Activated T-cell treated with anti-CD3 and anti-CD28 coated beads, Interleukin-2, amount 50 U/mL, for 4 hours (primary cell): ENCODE measurements around the gene DDX51. TPM values are rescaled to one million over a fixed set of nuclear protein-coding genes. Genes with fewer than 3 reads are reported as not detected.

Experiments
- ATAC-seq, 2 donors: fragments of 200-7000 bp; cut with Tn5 transposase; one replicate each; pipeline ENCODE4 v1.10.0; 2021
- DNase-seq: peaks from one replicate; pipeline ENCODE4 v3.0.0-alpha.2; 2020
- H3K27me3 Mint-ChIP-seq: one replicate; pipeline ENCODE4 v1.8.0; 2021; ENCODE audit warnings: low read depth, mixed read lengths
- H3K36me3 Mint-ChIP-seq: one replicate; pipeline ENCODE4 v1.8.0; 2022; ENCODE audit warnings: mixed read lengths; ENCODE audit not compliant: insufficient read depth
- H3K4me1 Mint-ChIP-seq: one replicate; pipeline ENCODE4 v1.8.0; 2021; ENCODE audit warnings: low read depth, mixed read lengths
- H3K4me3 Mint-ChIP-seq: one replicate; pipeline ENCODE4 v1.8.0; 2021; ENCODE audit warnings: mild to moderate bottlenecking, moderate library complexity, mixed read lengths
- H3K9me3 Mint-ChIP-seq: one replicate; pipeline ENCODE4 v1.8.0; 2021; ENCODE audit warnings: mixed read lengths
- total RNA-seq, 3 donors: library from RNA; stranded (reverse); gene quantifications; one replicate each; pipeline ENCODE4 v1.2.1, GENCODE V29; 2021

Gene DDX51
- total RNA-seq, 3 donors from 2014 or later, result 71.4 to 83.5 (median 72.8) TPM

DNA sequence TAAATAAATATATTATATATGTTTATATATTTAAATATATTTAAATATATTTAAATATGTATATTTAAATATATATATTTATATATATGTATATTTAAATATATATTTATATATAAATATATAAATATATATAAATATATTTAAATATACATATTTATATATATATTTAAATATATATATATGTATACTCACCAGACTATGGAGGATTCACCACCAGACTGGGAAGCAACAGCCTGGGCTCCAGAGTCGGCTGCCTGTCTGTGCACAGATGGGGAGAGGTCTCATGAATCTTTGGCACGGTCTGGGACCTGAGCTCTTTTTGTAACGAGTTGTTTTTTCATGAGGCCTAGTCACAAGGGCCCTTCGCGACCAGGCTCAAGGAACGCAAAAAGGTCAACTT, 21.5 kb upstream of the DDX51 start:
- no peak for DNase-seq
- Mint-ChIP-seq H3K4me3 (no peak overlapping the region), H3K9me3 (no peaks in the 10 kb centered on the region), H3K27me3 (no peaks in the 10 kb centered on the region), H3K4me1 (peaks cover 16% of the 10 kb centered on the region), H3K36me3 (no peaks in the 10 kb centered on the region)
- ATAC-seq, result no peak

DNA sequence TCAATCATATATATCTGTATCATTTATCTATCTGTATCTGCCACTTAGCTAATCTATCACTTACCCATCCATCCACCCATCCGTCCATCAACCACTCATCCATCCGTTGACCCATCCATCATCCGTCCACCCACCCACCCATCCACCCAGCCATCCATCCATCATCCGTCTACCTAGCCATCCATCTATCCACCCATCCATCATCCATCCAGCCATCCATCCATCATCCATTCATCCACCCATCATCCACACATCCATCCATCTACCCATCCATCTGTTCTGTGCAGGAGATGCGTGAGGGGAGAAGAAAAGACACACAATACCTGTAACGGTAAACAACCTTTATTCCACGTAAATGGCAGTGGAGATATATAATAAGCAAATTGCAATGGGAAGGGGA, 20.3 kb upstream of the DDX51 start:
- no peaks in the 10 kb centered on the region for H3K9me3 Mint-ChIP-seq
- H3K27me3 Mint-ChIP-seq, result no peaks in the 10 kb centered on the region
- H3K36me3 Mint-ChIP-seq, result no peaks in the 10 kb centered on the region
- ATAC-seq, result no peak
- no peak for DNase-seq
- peaks cover 17% of the 10 kb centered on the region for H3K4me1 Mint-ChIP-seq
- no peak overlapping the region for H3K4me3 Mint-ChIP-seq

DNA sequence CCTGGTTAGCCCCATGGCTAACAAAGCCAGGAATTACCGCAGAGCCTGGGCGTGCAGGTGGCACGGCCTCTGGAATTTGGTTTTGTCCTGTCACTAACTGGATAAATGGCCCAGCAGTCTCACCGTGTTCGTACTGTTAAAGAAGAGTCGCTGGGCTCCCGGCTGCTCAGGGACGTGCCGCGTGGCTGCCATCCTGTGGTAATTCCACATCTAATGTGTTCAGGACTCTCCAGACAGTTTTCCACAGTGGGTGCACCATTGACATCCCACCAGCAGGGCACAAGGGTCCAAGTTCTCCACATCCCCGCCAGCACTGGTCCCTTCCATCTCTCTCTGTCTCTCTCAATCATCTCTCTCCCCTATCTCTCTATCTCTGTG, 19.8 kb upstream of the DDX51 start:
- DNase-seq, result no peak
- H3K9me3 Mint-ChIP-seq, result no peaks in the 10 kb centered on the region
- no peak for ATAC-seq
- H3K4me1 Mint-ChIP-seq, result peaks cover 17% of the 10 kb centered on the region
- H3K4me3 Mint-ChIP-seq, result no peak overlapping the region
- H3K27me3 Mint-ChIP-seq, result no peaks in the 10 kb centered on the region
- H3K36me3 Mint-ChIP-seq, result no peaks in the 10 kb centered on the region

DNA sequence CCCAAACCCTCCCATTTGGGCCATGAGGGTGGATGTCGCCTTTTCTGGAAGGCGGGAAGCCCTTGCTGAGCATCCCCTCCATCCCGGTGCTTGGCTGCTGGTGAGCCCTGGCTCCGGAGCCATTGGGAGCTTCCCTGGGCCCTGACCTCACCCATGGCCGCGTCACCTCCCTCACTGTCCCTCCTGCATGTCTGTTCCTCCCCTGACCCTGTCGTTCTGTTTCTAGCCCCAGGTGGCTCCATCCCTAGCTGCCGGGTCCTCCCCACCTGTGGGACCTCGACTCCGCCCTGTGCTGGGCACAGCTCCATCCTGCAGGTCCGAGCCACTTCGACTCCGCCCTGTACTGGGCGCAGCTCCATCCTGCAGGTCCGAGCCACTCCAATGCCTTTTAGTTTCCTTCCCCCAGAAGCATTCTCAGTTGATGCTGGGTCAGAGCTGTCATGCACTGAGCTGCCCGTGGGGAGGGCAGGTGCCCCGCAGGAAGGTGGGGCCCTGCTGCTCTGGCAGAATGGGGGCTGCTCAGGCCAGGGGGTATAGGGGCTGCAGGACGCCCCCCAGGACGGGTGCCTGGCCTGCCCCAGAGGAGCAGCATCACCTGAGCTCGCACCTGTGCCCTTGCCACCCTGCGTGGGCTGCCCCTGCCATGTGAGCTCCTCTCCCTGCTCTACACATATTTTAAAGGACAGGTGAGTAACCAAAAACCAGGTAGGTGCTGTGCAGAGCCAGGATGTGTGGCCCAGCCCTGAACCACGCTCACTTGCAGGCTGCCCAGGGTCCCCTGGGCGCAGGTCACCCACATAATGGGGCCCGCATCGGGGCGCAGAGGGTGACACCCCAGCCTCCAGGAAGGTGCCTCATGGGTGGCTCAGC, 19.2 kb upstream of the DDX51 start:
- DNase-seq (no peak), ATAC-seq (peak in 1 of 2 donors; percentile 24)
- Mint-ChIP-seq H3K36me3 (no peaks in the 10 kb centered on the region), H3K4me3 (peak overlapping the region; percentile 53), H3K4me1 (peaks cover 17% of the 10 kb centered on the region), H3K27me3 (no peaks in the 10 kb centered on the region), H3K9me3 (no peaks in the 10 kb centered on the region)

DNA sequence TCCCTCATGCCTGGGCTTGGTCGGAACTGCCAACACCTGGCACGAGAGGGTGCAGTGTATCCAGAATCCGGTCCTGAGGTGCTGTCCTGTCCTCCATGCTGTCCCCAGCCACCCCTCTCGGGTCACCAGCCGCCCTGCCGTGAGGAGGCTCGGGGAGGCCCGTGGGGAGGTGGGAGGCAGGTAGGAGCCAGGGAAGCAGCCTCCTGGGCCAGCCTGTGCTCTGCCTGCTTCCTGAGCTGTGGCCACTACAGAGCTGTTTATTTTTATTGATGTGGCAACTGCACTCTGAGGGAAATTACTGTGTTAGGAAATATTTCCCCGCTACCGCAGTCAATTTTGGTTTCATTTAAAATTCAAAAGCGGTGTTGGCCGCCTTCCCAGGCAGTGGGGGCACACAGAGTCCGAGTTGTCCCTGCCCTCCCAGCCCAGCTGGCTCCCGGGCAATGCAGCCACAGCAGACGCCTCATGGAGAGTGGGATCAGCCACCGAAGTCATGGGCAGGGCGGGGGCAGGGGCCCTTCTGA, 18.5 kb upstream of the DDX51 start:
- ATAC-seq (peak; percentile 30 to 53), DNase-seq (no peak)
- Mint-ChIP-seq H3K4me1 (peaks cover 12% of the 10 kb centered on the region), H3K9me3 (no peaks in the 10 kb centered on the region), H3K36me3 (no peaks in the 10 kb centered on the region), H3K27me3 (no peaks in the 10 kb centered on the region), H3K4me3 (no peak overlapping the region)

DNA sequence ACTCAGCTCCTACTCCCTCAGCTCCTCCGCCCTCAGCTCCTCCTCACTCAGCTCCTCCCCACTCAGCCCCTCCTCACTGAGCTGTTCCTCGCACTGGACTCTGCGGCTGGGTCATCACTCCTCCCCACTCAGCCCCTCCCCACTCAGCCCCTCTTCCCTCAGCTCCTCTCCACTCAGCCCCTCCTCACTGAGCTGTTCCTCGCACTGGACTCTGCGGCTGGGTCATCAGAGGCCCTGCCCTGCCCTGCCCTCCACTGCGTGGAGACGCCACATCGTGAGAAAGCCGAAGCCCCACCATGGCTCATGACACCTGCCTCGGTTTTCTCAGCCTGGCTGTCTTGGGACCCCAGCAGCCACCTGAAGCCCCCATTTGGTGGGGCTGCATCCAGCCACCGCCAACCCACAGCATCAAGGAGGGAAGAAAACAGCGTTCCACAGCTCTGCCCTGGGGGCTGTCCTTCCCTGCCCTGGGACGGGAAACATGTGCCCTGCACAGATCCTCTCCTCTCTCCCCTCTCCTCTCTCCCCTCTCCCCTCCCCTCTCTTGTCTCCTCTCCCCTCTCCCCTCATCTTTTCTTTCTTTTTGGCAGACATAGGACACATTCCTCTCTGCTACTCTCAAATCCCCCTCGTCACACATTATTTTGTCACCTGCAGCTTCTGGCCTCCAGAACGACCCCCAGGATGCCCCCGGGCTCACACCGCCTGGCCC, 17.8 kb upstream of the DDX51 start:
- ATAC-seq, result peak in 1 of 2 donors; percentile 11

DNA sequence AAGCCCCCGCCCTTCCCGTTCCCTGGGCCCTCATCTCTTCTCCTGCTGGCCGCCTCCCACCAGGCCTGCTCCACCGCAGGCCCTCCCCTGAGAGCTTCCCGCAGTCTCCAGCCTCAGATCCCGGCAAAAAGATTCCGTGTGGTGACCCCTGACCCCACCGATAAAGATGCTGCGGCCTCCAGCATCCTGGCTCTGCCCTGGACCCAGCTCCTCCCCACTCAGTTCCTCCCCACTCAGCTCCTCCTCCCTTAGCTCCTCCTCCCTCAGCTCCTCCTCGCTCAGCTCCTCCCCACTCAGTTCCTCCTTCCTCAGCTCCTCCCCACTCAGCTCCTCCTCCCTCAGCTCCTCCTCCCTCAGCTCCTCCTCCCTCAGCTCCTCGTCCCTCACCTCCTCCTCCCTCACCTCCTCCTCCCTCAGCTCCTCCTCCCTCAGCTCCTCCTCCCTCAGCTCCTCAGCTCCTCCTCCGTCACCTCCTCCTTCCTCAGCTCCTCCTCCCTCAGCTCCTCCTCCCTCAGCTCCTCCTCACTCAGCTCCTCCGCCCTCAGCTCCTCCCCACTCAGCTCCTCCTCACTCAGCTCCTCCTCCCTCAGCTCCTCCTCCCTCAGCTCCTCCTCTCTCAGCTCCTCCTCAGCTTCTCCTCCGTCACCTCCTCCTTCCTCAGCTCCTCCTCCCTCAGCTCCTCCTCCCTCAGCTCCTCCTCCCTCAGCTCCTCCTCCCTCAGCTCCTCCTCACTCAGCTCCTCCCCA, 17.1 kb upstream of the DDX51 start:
- ATAC-seq (no peak), DNase-seq (no peak)
- Mint-ChIP-seq H3K36me3 (no peaks in the 10 kb centered on the region), H3K4me1 (peaks cover 11% of the 10 kb centered on the region), H3K4me3 (no peak overlapping the region), H3K9me3 (no peaks in the 10 kb centered on the region), H3K27me3 (no peaks in the 10 kb centered on the region)

More for the DNA sequence above, 17.8 kb upstream of the DDX51 start:
- DNase-seq, result no peak
- Mint-ChIP-seq H3K36me3 (no peaks in the 10 kb centered on the region), H3K9me3 (no peaks in the 10 kb centered on the region), H3K4me3 (no peak overlapping the region), H3K27me3 (no peaks in the 10 kb centered on the region), H3K4me1 (peaks cover 11% of the 10 kb centered on the region)

DNA sequence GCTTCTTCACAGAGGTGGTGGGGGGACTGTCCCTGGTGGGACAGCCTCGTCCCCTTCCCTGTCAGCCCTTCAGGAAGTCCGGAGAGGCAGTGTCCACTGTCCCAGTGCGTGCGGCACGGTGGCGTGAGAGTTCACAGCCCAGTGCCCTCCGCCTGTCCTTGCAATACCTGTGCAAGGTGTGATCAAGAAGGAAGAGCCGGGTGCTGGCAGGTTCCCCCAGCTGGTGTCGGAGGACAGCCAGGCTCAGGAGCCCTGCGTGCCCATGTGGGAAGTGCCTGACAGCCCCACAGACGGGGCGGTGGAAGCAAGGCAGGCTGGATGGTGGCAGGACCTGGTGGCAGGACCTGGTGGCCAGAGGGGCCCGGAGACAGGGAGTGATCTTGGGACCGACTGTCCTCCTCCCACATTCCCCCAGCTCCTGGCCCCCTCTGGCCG, 16.5 kb upstream of the DDX51 start:
- DNase-seq (no peak), ATAC-seq (no peak)
- Mint-ChIP-seq H3K9me3 (no peaks in the 10 kb centered on the region), H3K4me3 (no peak overlapping the region), H3K27me3 (no peaks in the 10 kb centered on the region), H3K36me3 (no peaks in the 10 kb centered on the region), H3K4me1 (peaks cover 11% of the 10 kb centered on the region)

DNA sequence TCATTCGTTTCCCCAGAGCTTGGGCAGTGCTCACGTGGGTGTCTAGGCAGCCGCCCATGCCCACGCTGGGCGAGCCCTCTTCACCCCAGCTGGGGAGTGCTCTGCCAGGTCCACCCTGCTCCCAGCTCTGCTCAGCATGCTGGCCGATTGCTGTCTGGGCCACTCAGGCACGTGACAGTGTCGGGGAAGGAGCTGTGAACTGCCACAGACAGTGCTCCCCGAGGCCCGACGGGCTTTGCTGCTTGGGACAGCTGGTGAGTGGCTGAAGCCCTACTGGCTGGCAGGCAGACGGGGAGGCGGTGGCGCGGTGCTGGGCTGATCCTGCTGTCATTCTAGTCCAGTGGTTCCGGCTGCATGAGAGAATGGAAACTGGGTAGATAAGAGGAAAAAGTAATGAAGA, 15.9 kb upstream of the DDX51 start:
- Mint-ChIP-seq H3K9me3 (no peaks in the 10 kb centered on the region), H3K4me3 (no peak overlapping the region), H3K27me3 (no peaks in the 10 kb centered on the region), H3K4me1 (peaks cover 11% of the 10 kb centered on the region), H3K36me3 (no peaks in the 10 kb centered on the region)
- DNase-seq (no peak), ATAC-seq (no peak)

DNA sequence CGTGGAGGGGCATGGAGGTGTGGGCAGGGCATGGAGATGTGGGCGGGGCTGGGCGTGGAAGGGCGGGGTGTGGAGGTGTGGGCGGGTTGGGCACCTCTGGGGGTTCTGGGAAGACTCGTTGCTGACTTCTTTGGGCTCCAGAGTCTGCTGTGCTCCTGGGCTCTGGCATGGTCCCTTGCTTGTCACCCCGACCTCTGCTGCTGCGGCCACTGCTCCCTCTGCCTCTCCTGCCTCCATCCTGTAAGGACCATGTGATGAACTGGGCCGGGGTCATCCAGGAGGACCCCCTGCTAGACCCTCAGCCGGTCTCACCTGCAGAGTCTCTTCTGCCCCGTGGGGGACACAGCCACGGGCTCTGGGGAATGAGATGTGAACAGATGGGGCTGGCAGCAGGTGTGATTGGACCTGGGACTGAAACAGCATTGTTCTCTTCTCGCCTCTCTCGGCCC, 15.5 kb upstream of the DDX51 start:
- Mint-ChIP-seq H3K9me3 (no peaks in the 10 kb centered on the region), H3K4me3 (no peak overlapping the region), H3K36me3 (no peaks in the 10 kb centered on the region), H3K4me1 (peaks cover 11% of the 10 kb centered on the region), H3K27me3 (no peaks in the 10 kb centered on the region)
- ATAC-seq (no peak), DNase-seq (no peak)

DNA sequence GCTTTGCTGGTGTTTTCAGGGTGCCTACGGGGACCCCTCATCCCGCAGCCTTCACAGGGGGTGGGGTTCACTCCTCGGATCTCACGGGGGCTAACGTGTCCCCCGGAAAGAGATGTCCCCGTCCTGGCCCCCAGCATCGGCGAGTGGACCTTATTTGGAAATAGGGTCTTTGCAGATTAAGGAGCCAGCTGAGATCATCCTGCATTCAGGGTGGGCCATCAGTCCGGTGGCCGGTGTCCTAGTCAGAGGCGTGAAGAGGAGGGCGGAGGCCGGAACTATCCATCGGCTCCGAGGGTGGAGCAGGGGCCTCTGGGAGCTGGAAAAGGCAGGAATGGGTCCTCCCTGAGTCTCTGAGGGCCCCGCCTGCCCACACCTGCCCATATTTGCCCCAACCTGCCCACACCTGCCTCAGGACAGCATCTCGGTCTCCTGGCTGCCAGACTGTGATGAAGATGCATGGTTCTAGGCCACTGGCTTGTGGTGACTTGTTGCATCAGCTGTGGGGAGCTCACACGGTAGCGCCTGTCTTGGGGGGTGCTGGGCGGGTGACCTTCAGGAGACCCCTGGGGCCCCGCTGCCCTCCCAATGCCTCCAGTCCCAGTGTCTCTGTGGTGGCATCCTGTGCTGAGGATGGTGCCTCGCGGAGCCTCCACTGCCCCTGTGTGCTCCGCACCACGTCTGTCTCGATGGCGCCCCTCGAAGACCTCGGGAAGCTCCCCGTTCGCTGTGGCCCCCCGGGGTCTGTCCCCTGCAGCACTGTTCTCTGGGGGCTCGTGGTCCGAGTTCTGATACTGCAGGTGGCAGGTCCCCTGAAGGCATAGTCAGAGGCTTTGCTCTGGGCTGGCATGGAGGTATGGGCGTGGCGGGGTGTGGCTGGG, 14.8 kb upstream of the DDX51 start:
- no peaks in the 10 kb centered on the region for H3K36me3 Mint-ChIP-seq

DNA sequence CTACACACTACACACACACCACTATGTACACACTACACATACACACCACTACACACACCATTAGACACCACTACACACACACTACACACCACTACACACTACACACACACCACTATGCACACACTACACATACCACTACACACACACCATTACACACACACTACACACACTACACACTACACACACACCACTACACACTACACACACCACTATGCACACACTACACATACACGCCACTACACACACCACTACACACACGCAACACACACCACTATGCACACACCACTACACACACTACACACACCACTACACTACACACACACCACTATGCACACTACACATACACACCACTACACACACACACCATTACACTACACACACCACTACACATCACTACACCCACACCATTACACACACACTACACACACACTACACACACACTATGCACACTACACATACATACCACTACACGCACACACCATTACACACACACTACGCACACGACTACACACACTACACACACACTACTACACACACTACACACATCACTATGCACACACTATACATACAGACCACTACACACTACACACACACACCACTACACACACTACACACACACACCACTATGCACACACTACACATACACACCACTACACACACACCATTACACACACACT, 13.8 kb upstream of the DDX51 start:
- no peaks in the 10 kb centered on the region for H3K9me3 Mint-ChIP-seq
- H3K4me1 Mint-ChIP-seq, result peaks cover 3% of the 10 kb centered on the region
- DNase-seq (no peak), ATAC-seq (no peak)
- no peaks in the 10 kb centered on the region for H3K27me3 Mint-ChIP-seq
- no peaks in the 10 kb centered on the region for H3K36me3 Mint-ChIP-seq
- H3K4me3 Mint-ChIP-seq, result no peak overlapping the region

More for the DNA sequence above, 14.8 kb upstream of the DDX51 start:
- Mint-ChIP-seq H3K4me1 (peaks cover 8% of the 10 kb centered on the region), H3K4me3 (no peak overlapping the region), H3K27me3 (no peaks in the 10 kb centered on the region), H3K9me3 (no peaks in the 10 kb centered on the region)
- DNase-seq (no peak), ATAC-seq (no peak)
